HepG2 (cell line): ENCODE measurements around the gene ABCC8. TPM values are rescaled to one million over a fixed set of nuclear protein-coding genes. Genes with fewer than 3 reads are reported as not detected.

Experiments
- ATF7 ChIP-seq, 2 experiments: fragments of 450-650 bp in 1 of 2; sonication (generic) in 1 of 2; formaldehyde crosslinking in 1 of 2; IDR thresholded peaks; 2 replicates each; pipeline versions ENCODE4 v1.4.0 to v1.6.1; 2016 to 2020; ENCODE audit warnings: antibody characterized with exemption in 1 of 2, mild to moderate bottlenecking in 1 of 2, missing genetic modification reagents in 1 of 2
- HNF4G ChIP-seq, 2 experiments: sonication (generic) in 1 of 2; formaldehyde crosslinking in 1 of 2; IDR thresholded peaks; 2 replicates each; pipeline versions ENCODE4 v1.4.0 to v1.6.1; 2011 to 2020; ENCODE audit warnings: borderline replicate concordance in 2 of 2, low read depth in 2 of 2, mild to moderate bottlenecking in 2 of 2, low read length in 1 of 2, missing genetic modification reagents in 1 of 2, moderate library complexity in 1 of 2
- HOXA3 ChIP-seq: sonication (generic); formaldehyde crosslinking; IDR thresholded peaks from 2 replicates; pipeline ENCODE4 v1.5.0; 2020; ENCODE audit warnings: missing genetic modification reagents
- NR1H2 ChIP-seq: sonication (generic); formaldehyde crosslinking; IDR thresholded peaks from 2 replicates; pipeline ENCODE4 v1.8.1; 2022; ENCODE audit warnings: low read depth, missing genetic modification reagents, borderline replicate concordance
- RNF2 ChIP-seq: fragments of 450-650 bp; conservative IDR thresholded peaks from 2 replicates; pipeline ENCODE4 v1.6.1; 2016; ENCODE audit warnings: low read depth
- SALL1 ChIP-seq: sonication (generic); formaldehyde crosslinking; IDR thresholded peaks from 2 replicates; pipeline ENCODE4 v1.8.0; 2022; ENCODE audit warnings: mild to moderate bottlenecking, missing genetic modification reagents
- SIN3A ChIP-seq: IDR thresholded peaks from 2 replicates; pipeline ENCODE4 v1.6.1; 2011; ENCODE audit warnings: low read depth, mild to moderate bottlenecking, control low read depth, low read length, borderline replicate concordance
- ZFX ChIP-seq: sonication (generic); formaldehyde crosslinking; IDR thresholded peaks from 2 replicates; pipeline ENCODE4 v1.4.0; 2020; ENCODE audit warnings: mild to moderate bottlenecking, low read depth, missing genetic modification reagents, moderate library complexity
- ZNF678 ChIP-seq: sonication (generic); formaldehyde crosslinking; IDR thresholded peaks from 2 replicates; pipeline ENCODE4 v1.4.0; 2020; ENCODE audit warnings: mild to moderate bottlenecking, missing genetic modification reagents
- ZSCAN25 ChIP-seq: sonication (generic); formaldehyde crosslinking; IDR thresholded peaks from 2 replicates; pipeline ENCODE4 v1.8.0; 2022; ENCODE audit warnings: mild to moderate bottlenecking, missing genetic modification reagents
- ZSCAN9 ChIP-seq: IDR thresholded peaks from 2 replicates; pipeline ENCODE4 v1.6.1; 2016; ENCODE audit warnings: borderline replicate concordance
- polyA plus RNA-seq, 8 experiments: library from polyadenylated mRNA; depleted of rRNA in 3 of 8; stranded (reverse) in 7 of 8; unstranded in 1 of 8; fragments of >200 nt; fragmentation: Illumina TruSeq in 4 of 8; extraction: Trizol in 4 of 8; gene quantifications; 2 replicates each; pipeline versions ENCODE4 v1.2.1 to v1.2.3, GENCODE V29; 2011 to 2016; ENCODE audit warnings: low read depth in 4 of 8, missing spikeins in 1 of 8, mixed read lengths in 1 of 8; ENCODE audit not compliant: insufficient read depth in 1 of 8
- total RNA-seq, 5 experiments: library from RNA; depleted of rRNA; stranded (reverse); fragments of >200 nt; fragmentation: Illumina TruSeq; extraction: Trizol; gene quantifications; 2 replicates each; pipeline ENCODE4 v1.2.3, GENCODE V29; 2016; ENCODE audit warnings: low read depth in 1 of 5
- TF ChIP-seq, protein P1 (sequence below): sonication (generic); formaldehyde crosslinking; IDR thresholded peaks from 2 replicates; pipeline ENCODE4 v1.9.0; 2022; ENCODE audit warnings: missing genetic modification reagents, mild to moderate bottlenecking, borderline replicate concordance
- TF ChIP-seq, protein P2 (sequence below): sonication (generic); formaldehyde crosslinking; IDR thresholded peaks from 2 replicates; pipeline ENCODE4 v1.8.1; 2022; ENCODE audit warnings: mild to moderate bottlenecking, missing genetic modification reagents
- TF ChIP-seq, protein P3 (sequence below): sonication (generic); formaldehyde crosslinking; IDR thresholded peaks from 2 replicates; pipeline ENCODE4 v1.5.1; 2020; ENCODE audit warnings: mild to moderate bottlenecking, missing genetic modification reagents, moderate library complexity
- TF ChIP-seq, protein P4 (sequence below): IDR thresholded peaks from 2 replicates; pipeline ENCODE4 v1.6.1; 2012; ENCODE audit warnings: inconsistent platforms
- TF ChIP-seq, protein P5 (sequence below): sonication (generic); formaldehyde crosslinking; IDR thresholded peaks from 2 replicates; pipeline ENCODE4 v1.4.0; 2020; ENCODE audit warnings: missing genetic modification reagents

ABCC8 gene
- total and polyA plus RNA-seq, 2 of the 13 experiments (the other 11 are each of a cell fraction or from before 2014, with no cell fraction given) = not detected

DNA sequence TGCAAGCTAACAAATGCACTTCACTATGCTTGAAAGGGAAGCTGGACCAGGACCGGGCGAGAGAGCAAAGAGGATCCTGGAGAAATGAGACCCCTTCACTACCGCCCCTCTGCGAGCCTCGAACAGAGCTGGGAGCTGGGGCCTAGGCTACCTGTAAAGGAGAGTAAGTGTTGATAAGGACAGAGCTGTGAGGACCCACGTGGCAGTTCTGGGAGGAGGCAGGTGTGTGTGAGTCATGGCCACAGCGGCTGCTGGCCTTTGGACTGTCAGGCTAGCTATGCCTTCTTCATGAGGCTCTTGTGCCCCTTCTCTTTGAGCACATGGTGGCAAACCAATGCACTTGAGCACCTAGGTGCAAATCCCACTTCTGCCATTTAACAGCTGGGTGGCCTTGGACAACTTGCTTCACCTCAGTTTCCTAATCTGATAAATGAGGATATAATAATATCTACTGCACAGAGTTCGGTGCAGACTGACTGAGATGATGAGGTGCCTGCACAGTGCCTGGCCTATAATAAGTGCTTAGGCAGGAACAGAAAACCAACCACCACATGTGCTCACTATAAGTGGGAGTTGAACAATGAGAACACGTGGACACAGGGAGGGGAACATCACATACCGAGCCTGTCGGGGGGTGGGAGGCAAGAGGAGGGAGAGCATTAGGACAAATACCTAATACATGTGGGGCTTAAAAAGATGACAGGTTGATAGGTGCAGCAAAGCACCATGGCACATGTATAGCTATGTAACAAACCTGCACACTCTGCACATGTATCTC lies 52.9 kb downstream of the ABCC8 start (continued):
- TF ChIP-seq, protein P1, sequence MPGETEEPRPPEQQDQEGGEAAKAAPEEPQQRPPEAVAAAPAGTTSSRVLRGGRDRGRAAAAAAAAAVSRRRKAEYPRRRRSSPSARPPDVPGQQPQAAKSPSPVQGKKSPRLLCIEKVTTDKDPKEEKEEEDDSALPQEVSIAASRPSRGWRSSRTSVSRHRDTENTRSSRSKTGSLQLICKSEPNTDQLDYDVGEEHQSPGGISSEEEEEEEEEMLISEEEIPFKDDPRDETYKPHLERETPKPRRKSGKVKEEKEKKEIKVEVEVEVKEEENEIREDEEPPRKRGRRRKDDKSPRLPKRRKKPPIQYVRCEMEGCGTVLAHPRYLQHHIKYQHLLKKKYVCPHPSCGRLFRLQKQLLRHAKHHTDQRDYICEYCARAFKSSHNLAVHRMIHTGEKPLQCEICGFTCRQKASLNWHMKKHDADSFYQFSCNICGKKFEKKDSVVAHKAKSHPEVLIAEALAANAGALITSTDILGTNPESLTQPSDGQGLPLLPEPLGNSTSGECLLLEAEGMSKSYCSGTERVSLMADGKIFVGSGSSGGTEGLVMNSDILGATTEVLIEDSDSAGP (CRISPR knock-in tag) = 0 out of 2 replicates have a peak, but pooled peaks have one; percentile 22
- TF ChIP-seq, protein P2, sequence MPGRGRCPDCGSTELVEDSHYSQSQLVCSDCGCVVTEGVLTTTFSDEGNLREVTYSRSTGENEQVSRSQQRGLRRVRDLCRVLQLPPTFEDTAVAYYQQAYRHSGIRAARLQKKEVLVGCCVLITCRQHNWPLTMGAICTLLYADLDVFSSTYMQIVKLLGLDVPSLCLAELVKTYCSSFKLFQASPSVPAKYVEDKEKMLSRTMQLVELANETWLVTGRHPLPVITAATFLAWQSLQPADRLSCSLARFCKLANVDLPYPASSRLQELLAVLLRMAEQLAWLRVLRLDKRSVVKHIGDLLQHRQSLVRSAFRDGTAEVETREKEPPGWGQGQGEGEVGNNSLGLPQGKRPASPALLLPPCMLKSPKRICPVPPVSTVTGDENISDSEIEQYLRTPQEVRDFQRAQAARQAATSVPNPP = no peak
- peak; percentile 50; the same call in 1 of the 2 replicates for TF ChIP-seq ZSCAN9 (CRISPR knock-in tag)
- TF ChIP-seq, protein P3, sequence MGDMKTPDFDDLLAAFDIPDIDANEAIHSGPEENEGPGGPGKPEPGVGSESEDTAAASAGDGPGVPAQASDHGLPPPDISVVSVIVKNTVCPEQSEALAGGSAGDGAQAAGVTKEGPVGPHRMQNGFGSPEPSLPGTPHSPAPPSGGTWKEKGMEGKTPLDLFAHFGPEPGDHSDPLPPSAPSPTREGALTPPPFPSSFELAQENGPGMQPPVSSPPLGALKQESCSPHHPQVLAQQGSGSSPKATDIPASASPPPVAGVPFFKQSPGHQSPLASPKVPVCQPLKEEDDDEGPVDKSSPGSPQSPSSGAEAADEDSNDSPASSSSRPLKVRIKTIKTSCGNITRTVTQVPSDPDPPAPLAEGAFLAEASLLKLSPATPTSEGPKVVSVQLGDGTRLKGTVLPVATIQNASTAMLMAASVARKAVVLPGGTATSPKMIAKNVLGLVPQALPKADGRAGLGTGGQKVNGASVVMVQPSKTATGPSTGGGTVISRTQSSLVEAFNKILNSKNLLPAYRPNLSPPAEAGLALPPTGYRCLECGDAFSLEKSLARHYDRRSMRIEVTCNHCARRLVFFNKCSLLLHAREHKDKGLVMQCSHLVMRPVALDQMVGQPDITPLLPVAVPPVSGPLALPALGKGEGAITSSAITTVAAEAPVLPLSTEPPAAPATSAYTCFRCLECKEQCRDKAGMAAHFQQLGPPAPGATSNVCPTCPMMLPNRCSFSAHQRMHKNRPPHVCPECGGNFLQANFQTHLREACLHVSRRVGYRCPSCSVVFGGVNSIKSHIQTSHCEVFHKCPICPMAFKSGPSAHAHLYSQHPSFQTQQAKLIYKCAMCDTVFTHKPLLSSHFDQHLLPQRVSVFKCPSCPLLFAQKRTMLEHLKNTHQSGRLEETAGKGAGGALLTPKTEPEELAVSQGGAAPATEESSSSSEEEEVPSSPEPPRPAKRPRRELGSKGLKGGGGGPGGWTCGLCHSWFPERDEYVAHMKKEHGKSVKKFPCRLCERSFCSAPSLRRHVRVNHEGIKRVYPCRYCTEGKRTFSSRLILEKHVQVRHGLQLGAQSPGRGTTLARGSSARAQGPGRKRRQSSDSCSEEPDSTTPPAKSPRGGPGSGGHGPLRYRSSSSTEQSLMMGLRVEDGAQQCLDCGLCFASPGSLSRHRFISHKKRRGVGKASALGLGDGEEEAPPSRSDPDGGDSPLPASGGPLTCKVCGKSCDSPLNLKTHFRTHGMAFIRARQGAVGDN (CRISPR knock-in tag) = peak; percentile 84
- no peak for TF ChIP-seq SIN3A
- TF ChIP-seq HNF4G (IDR thresholded peaks at IDR 0.05; ENCODE audit: borderline replicate concordance, low read depth, low read length) = peak; percentile 53; the same call in 1 of the 2 replicates
- TF ChIP-seq HNF4G (CRISPR knock-in tag; IDR thresholded peaks at IDR 0.05; ENCODE audit: borderline replicate concordance, low read depth) = peak; percentile 21; the same call in 1 of the 2 replicates
- no peak for TF ChIP-seq ZSCAN25 (CRISPR knock-in tag)
- no peak for TF ChIP-seq ZNF678
- TF ChIP-seq HOXA3 (CRISPR knock-in tag) = 0 out of 2 replicates have a peak, but pooled peaks have one; percentile 19
- TF ChIP-seq, protein P4, sequence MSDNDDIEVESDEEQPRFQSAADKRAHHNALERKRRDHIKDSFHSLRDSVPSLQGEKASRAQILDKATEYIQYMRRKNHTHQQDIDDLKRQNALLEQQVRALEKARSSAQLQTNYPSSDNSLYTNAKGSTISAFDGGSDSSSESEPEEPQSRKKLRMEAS = peak; percentile 91
- TF ChIP-seq RNF2 = peak; percentile 78
- TF ChIP-seq, protein P5, sequence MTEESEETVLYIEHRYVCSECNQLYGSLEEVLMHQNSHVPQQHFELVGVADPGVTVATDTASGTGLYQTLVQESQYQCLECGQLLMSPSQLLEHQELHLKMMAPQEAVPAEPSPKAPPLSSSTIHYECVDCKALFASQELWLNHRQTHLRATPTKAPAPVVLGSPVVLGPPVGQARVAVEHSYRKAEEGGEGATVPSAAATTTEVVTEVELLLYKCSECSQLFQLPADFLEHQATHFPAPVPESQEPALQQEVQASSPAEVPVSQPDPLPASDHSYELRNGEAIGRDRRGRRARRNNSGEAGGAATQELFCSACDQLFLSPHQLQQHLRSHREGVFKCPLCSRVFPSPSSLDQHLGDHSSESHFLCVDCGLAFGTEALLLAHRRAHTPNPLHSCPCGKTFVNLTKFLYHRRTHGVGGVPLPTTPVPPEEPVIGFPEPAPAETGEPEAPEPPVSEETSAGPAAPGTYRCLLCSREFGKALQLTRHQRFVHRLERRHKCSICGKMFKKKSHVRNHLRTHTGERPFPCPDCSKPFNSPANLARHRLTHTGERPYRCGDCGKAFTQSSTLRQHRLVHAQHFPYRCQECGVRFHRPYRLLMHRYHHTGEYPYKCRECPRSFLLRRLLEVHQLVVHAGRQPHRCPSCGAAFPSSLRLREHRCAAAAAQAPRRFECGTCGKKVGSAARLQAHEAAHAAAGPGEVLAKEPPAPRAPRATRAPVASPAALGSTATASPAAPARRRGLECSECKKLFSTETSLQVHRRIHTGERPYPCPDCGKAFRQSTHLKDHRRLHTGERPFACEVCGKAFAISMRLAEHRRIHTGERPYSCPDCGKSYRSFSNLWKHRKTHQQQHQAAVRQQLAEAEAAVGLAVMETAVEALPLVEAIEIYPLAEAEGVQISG (CRISPR knock-in tag) = 0 out of 2 replicates have a peak, but pooled peaks have one; percentile 17
- TF ChIP-seq ZFX (CRISPR knock-in tag) = peak; percentile 55
- no peak for TF ChIP-seq NR1H2 (CRISPR knock-in tag)
- TF ChIP-seq ATF7 (IDR thresholded peaks at IDR 0.05) = no peak
- TF ChIP-seq ATF7 (CRISPR knock-in tag; IDR thresholded peaks at IDR 0.05) = no peak
- TF ChIP-seq SALL1 (CRISPR knock-in tag) = peak; percentile 48; the same call in 1 of the 2 replicates
